ENCODE data around the gene SMARCC2. TPM values are rescaled to one million over a fixed set of nuclear protein-coding genes. Genes with fewer than 3 reads are reported as not detected.
"Not testable (repeated sequence)": the region's sequence is repeated elsewhere in the genome, so short reads cannot be mapped to it uniquely, and the experiment has no call there.

The SMARCC2 gene
- total RNA-seq, 1 donor from 2014 or later, result 117 TPM

DNA sequence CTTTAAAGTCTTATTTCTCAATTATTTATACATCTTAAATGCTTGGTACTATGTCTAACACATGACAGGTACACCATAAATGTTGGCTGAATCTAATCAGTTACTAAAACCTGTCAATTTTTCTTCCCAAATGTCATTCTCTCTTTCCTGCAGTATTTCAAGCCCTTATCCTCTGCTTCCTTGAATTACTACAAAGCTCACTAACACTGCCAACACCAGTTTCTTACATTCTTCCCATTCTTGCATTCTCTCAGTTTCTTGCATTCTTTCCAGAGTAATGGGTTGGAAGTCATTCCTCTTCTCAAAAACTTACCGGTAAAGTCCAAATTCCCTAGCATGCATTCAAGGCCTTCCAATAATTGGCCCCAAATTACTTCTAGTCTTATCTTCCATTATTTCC is 9.6 kb upstream of the SMARCC2 start:
- Histone ChIP-seq H3K4me1 (peaks cover 7% of the 10 kb centered on the region), H3K4me3 (no peak overlapping the region), H3K9me3 (no peaks in the 10 kb centered on the region), H3K27me3 (no peaks in the 10 kb centered on the region), H3K36me3 (no peaks in the 10 kb centered on the region), H3K27ac (no peak overlapping the region)
- intact Hi-C loops (cut with DNase I), result loop anchor here (10.0 kb wide), 1 partner anchor 266 kb away; the partner anchor contains the start of gene SPRYD4
- TF ChIP-seq, protein P1, sequence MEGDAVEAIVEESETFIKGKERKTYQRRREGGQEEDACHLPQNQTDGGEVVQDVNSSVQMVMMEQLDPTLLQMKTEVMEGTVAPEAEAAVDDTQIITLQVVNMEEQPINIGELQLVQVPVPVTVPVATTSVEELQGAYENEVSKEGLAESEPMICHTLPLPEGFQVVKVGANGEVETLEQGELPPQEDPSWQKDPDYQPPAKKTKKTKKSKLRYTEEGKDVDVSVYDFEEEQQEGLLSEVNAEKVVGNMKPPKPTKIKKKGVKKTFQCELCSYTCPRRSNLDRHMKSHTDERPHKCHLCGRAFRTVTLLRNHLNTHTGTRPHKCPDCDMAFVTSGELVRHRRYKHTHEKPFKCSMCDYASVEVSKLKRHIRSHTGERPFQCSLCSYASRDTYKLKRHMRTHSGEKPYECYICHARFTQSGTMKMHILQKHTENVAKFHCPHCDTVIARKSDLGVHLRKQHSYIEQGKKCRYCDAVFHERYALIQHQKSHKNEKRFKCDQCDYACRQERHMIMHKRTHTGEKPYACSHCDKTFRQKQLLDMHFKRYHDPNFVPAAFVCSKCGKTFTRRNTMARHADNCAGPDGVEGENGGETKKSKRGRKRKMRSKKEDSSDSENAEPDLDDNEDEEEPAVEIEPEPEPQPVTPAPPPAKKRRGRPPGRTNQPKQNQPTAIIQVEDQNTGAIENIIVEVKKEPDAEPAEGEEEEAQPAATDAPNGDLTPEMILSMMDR (IDR thresholded peaks at IDR 0.05), result no peak
- ATAC-seq (no peak), DNase-seq (no peak)

DNA sequence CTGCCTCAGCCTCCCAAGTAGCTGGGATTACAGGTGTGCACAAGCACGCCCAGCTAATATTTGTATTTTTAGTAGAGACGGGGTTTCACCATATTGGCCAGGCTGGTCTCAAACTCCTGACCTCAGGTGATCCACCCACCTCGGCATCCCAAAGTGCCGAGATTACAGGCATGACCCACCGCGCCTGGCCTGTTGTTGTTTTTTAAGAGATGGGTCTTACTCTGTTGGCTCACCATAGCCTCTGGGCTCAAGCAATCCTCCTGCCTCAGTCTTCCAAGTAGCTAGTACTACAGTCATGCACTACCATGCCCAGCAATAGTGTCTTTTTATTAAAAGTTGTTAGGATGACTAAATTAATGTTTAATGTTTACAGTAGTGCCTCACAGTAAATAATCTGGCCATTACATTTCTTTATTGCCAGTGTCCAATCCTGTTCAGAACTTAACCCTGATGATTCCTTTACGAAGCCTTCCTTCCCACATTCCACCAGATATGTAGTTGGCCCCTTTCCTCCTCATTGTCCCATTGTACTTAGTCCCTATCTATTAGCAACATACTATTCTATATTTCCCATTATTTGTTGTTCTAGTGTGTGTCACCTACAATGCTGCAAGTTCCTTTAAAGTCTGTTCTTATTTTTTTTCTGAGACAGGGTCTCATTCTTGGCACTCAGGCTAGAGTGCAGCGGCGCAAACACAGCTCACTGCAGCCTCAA is 8.8 kb upstream of the SMARCC2 start:
- no peaks in the 10 kb centered on the region for H3K36me3 ChIP-seq
- ATAC-seq, result no peak
- no peak overlapping the region for H3K27ac ChIP-seq
- DNase-seq, result no peak
- no peaks in the 10 kb centered on the region for H3K27me3 ChIP-seq
- TF ChIP-seq, protein P1 (IDR thresholded peaks at IDR 0.05), result no peak
- H3K4me1 ChIP-seq, result peaks cover 7% of the 10 kb centered on the region
- no peak overlapping the region for H3K4me3 ChIP-seq
- intact Hi-C loops (cut with DNase I), result loop anchor here (10.0 kb wide), 1 partner anchor 267 kb away; the partner anchor contains the start of gene SPRYD4
- H3K9me3 ChIP-seq, result no peaks in the 10 kb centered on the region

DNA sequence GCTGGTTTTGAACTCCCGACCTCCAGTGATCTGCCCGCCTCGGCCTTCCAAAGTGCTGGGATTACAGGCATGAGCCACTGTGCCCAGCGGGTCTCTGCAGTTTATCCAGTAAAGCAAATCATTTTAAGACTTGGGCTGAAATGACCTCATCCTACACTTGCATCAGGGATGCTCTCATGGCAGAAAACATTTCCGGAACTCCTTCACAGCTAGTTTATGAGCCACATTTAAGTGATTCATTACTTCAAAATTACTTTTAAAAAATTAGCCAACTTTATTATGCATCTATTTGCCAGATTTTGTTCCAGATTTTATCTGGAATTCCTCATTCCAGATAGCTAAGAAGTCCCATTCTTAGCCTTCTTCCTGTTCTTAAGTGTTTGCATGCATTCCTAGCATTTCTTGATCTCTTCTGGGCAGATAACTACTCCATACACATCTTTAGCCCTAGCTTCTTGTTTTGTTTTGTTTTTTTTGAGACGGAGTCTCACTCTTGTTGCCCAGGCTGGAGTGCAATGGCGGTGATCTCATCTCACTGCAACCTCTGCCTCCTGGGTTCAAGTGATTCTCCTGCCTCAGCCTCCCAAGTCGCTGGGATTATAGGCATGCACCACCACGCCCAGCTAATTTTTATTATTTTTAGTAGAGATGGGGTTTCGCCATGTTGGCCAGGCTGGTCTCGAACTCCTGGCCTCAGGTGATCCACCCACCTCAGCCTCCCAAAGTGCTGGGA is 7.7 kb upstream of the SMARCC2 start:
- not testable (repeated sequence) for H3K36me3 ChIP-seq, H3K27me3 ChIP-seq, H3K4me1 ChIP-seq, H3K4me3 ChIP-seq, H3K9me3 ChIP-seq, DNase-seq
- ATAC-seq, result peak; percentile 65
- peak overlapping the region; percentile 27 for H3K27ac ChIP-seq
- intact Hi-C loops (cut with DNase I), result loop anchor here (10.0 kb wide), 1 partner anchor 268 kb away; the partner anchor contains the start of gene SPRYD4

DNA sequence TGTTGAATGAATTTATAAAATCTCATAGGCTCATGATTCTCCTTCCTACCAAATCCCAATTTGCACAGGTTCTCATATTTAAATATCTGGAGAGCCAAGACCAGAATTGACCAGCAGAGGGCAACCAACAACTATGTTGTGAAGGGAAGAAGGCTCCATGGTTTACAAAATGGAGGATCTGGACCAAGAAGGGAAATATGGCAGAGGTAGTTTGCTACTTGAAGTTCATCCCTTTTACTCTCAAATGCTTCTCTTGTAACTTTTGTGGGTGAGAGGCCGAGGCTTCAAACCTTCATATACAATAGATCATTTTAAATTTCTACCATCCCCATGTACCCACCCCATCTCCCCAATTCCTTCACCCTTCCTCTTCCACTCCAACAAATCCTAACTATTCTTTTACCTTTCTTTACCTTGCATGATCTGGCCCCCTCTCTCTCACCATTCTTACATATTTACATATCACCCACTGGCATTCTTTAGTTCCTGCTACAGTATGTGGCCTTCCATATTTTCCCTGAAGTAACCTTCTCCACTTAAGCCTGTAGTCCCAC is 3.8 kb upstream of the SMARCC2 start:
- TF ChIP-seq, protein P1 (IDR thresholded peaks at IDR 0.05), result peak; percentile 86
- peaks cover 14% of the 10 kb centered on the region for H3K4me1 ChIP-seq
- H3K9me3 ChIP-seq, result no peaks in the 10 kb centered on the region
- intact Hi-C loops (cut with DNase I), result loop anchor here (5.0 to 10.0 kb wide), 2 partner anchors 34 to 272 kb away; partner anchors contain the start of gene SPRYD4
- peak; percentile 44 for ATAC-seq
- no peak overlapping the region for H3K27ac ChIP-seq
- no peak for DNase-seq
- H3K4me3 ChIP-seq, result no peak overlapping the region
- no peaks in the 10 kb centered on the region for H3K27me3 ChIP-seq
- no peaks in the 10 kb centered on the region for H3K36me3 ChIP-seq

DNA sequence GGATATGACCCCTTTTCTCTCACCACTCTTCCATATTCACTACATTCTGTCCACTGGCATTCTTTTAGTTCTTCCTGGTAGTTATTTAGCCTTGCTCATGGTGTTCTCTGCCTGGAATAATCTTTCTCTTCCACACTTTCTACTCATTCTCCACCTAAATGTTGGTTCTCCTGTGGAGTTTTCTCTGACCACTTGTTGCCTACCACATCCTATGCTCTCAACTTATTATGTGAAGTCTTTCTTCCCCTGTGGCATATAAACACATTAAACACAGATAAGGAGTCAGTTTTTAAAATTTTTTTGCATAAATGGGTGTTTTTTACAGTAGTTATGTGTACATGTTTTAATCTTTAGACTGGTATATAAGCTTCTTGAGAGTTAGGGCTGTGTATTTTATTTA is 3.3 kb upstream of the SMARCC2 start:
- DNase-seq, result no peak
- no peak overlapping the region for H3K27ac ChIP-seq
- peaks cover 19% of the 10 kb centered on the region for H3K4me1 ChIP-seq
- intact Hi-C loops (cut with DNase I), result loop anchor here (5.0 to 10.0 kb wide), 2 partner anchors 35 to 272 kb away; partner anchors contain the start of gene SPRYD4
- no peaks in the 10 kb centered on the region for H3K36me3 ChIP-seq
- H3K9me3 ChIP-seq, result no peaks in the 10 kb centered on the region
- no peaks in the 10 kb centered on the region for H3K27me3 ChIP-seq
- no peak for ATAC-seq
- H3K4me3 ChIP-seq, result no peak overlapping the region
- TF ChIP-seq, protein P1 (IDR thresholded peaks at IDR 0.05), result no peak

Data from upper lobe of right lung (tissue), 1 donor.